Measurements from ENCODE around the gene COL27A1. TPM values are rescaled to one million over a fixed set of nuclear protein-coding genes. Genes with fewer than 3 reads are reported as not detected.

The COL27A1 gene
- total RNA-seq, 1 donor from 2014 or later = 3.9 TPM

- H3K27ac Mint-ChIP-seq (ENCODE audit: unreplicated experiment) = no peak overlapping the region
- peaks cover 10% of the 10 kb centered on the region for H3K4me1 Mint-ChIP-seq (ENCODE audit: low read depth, unreplicated experiment)
- TF ChIP-seq CTCF (IDR thresholded peaks at IDR 0.05; ENCODE audit: partially characterized antibody, unreplicated experiment) = no peak
- DNase-seq = no peak
- no peaks in the 10 kb centered on the region for H3K9me3 Mint-ChIP-seq (ENCODE audit: unreplicated experiment)
- peaks cover 4% of the 10 kb centered on the region for H3K27me3 Mint-ChIP-seq (ENCODE audit: unreplicated experiment)
- H3K36me3 Mint-ChIP-seq (ENCODE audit: unreplicated experiment) = no peaks in the 10 kb centered on the region
- H3K4me3 Mint-ChIP-seq (ENCODE audit: unreplicated experiment) = no peak overlapping the region
These were observed 87.5 kb downstream of the COL27A1 start for GRCh38 chr9:114242837-114243236.

GRCh38 chr9:114243240-114243639 lies 87.9 kb downstream of the COL27A1 start:
- no peak for DNase-seq
- peaks cover 10% of the 10 kb centered on the region for H3K4me1 Mint-ChIP-seq (ENCODE audit: low read depth, unreplicated experiment)
- no peak for TF ChIP-seq CTCF (IDR thresholded peaks at IDR 0.05; ENCODE audit: partially characterized antibody, unreplicated experiment)
- peaks cover 4% of the 10 kb centered on the region for H3K27me3 Mint-ChIP-seq (ENCODE audit: unreplicated experiment)
- no peaks in the 10 kb centered on the region for H3K9me3 Mint-ChIP-seq (ENCODE audit: unreplicated experiment)
- no peak overlapping the region for H3K4me3 Mint-ChIP-seq (ENCODE audit: unreplicated experiment)
- H3K36me3 Mint-ChIP-seq (ENCODE audit: unreplicated experiment) = no peaks in the 10 kb centered on the region
- no peak overlapping the region for H3K27ac Mint-ChIP-seq (ENCODE audit: unreplicated experiment)

- no peak for DNase-seq
- Mint-ChIP-seq H3K36me3 (ENCODE audit: unreplicated experiment) (no peaks in the 10 kb centered on the region), H3K27me3 (ENCODE audit: unreplicated experiment) (peaks cover 4% of the 10 kb centered on the region), H3K4me3 (ENCODE audit: unreplicated experiment) (no peak overlapping the region), H3K27ac (ENCODE audit: unreplicated experiment) (no peak overlapping the region), H3K4me1 (ENCODE audit: low read depth, unreplicated experiment) (peaks cover 14% of the 10 kb centered on the region), H3K9me3 (ENCODE audit: unreplicated experiment) (no peaks in the 10 kb centered on the region)
- TF ChIP-seq CTCF (IDR thresholded peaks at IDR 0.05; ENCODE audit: partially characterized antibody, unreplicated experiment) = no peak
These were observed 89.2 kb downstream of the COL27A1 start for GRCh38 chr9:114244570-114244969.

- H3K27me3 Mint-ChIP-seq (ENCODE audit: unreplicated experiment) = peaks cover 5% of the 10 kb centered on the region
- peaks cover 18% of the 10 kb centered on the region for H3K4me1 Mint-ChIP-seq (ENCODE audit: low read depth, unreplicated experiment)
- H3K36me3 Mint-ChIP-seq (ENCODE audit: unreplicated experiment) = no peaks in the 10 kb centered on the region
- TF ChIP-seq CTCF (IDR thresholded peaks at IDR 0.05; ENCODE audit: partially characterized antibody, unreplicated experiment) = no peak
- H3K27ac Mint-ChIP-seq (ENCODE audit: unreplicated experiment) = no peak overlapping the region
- no peak overlapping the region for H3K4me3 Mint-ChIP-seq (ENCODE audit: unreplicated experiment)
- H3K9me3 Mint-ChIP-seq (ENCODE audit: unreplicated experiment) = peaks cover 2% of the 10 kb centered on the region
- no peak for DNase-seq
These were observed 91.2 kb downstream of the COL27A1 start for GRCh38 chr9:114246558-114246957.

- peaks cover 2% of the 10 kb centered on the region for H3K9me3 Mint-ChIP-seq (ENCODE audit: unreplicated experiment)
- H3K36me3 Mint-ChIP-seq (ENCODE audit: unreplicated experiment) = no peaks in the 10 kb centered on the region
- no peak overlapping the region for H3K4me3 Mint-ChIP-seq (ENCODE audit: unreplicated experiment)
- no peak for TF ChIP-seq CTCF (IDR thresholded peaks at IDR 0.05; ENCODE audit: partially characterized antibody, unreplicated experiment)
- no peak overlapping the region for H3K27ac Mint-ChIP-seq (ENCODE audit: unreplicated experiment)
- H3K27me3 Mint-ChIP-seq (ENCODE audit: unreplicated experiment) = peaks cover 5% of the 10 kb centered on the region
- no peak for DNase-seq
- H3K4me1 Mint-ChIP-seq (ENCODE audit: low read depth, unreplicated experiment) = peaks cover 22% of the 10 kb centered on the region
These were observed 91.7 kb downstream of the COL27A1 start for GRCh38 chr9:114247077-114247476.
